HFFc6 (cell line): ENCODE measurements around the gene TUBA1B. TPM values are rescaled to one million over a fixed set of nuclear protein-coding genes. Genes with fewer than 3 reads are reported as not detected.
A peak's percentile ranks its signal among the peaks of the same experiment; 100 is the strongest.

Experiments used
- DNase-seq: peaks from one replicate; pipeline ENCODE4 v3.0.0-alpha.2; 2018
- H3K27ac Mint-ChIP-seq: 2 replicates; pipeline ENCODE4 v1.8.0; 2020; ENCODE audit warnings: mild to moderate bottlenecking, mixed read lengths
- H3K27me3 Mint-ChIP-seq: 2 replicates; pipeline ENCODE4 v1.8.0; 2021; ENCODE audit warnings: mild to moderate bottlenecking, moderate library complexity, mixed read lengths; ENCODE audit not compliant: insufficient read depth
- H3K36me3 Mint-ChIP-seq: 2 replicates; pipeline ENCODE4 v1.8.0; 2021; ENCODE audit warnings: low read depth, mixed read lengths
- H3K4me1 Mint-ChIP-seq: 2 replicates; pipeline ENCODE4 v1.8.0; 2020; ENCODE audit warnings: low read depth, mixed read lengths
- H3K4me3 Mint-ChIP-seq: 2 replicates; pipeline ENCODE4 v1.8.0; 2020; ENCODE audit warnings: mild to moderate bottlenecking, moderate library complexity, mixed read lengths
- H3K9me3 Mint-ChIP-seq: 2 replicates; pipeline ENCODE4 v1.8.0; 2020; ENCODE audit warnings: mild to moderate bottlenecking, mixed read lengths
- total RNA-seq, 6 experiments: library from RNA; stranded (reverse); fragmentation: NEBNext Ultra II Directional; extraction: Animal tissue kit (Norgen Biotek cat#: 25700); gene quantifications; 2 replicates in 1 of 6; 3 replicates in 5 of 6; pipeline ENCODE4 v1.2.3, GENCODE V29; 2021
- TF ChIP-seq, protein P1 (sequence below): fragments of 200-600 bp; sonication (generic); IDR thresholded peaks from 2 replicates; pipeline ENCODE4 v1.5.0; 2021; ENCODE audit warnings: antibody characterized with exemption, mild to moderate bottlenecking

The TUBA1B gene
- total RNA-seq, 6 experiments from 2014 or later, result 1,208 to 2,585 (median 2,279) TPM

DNA sequence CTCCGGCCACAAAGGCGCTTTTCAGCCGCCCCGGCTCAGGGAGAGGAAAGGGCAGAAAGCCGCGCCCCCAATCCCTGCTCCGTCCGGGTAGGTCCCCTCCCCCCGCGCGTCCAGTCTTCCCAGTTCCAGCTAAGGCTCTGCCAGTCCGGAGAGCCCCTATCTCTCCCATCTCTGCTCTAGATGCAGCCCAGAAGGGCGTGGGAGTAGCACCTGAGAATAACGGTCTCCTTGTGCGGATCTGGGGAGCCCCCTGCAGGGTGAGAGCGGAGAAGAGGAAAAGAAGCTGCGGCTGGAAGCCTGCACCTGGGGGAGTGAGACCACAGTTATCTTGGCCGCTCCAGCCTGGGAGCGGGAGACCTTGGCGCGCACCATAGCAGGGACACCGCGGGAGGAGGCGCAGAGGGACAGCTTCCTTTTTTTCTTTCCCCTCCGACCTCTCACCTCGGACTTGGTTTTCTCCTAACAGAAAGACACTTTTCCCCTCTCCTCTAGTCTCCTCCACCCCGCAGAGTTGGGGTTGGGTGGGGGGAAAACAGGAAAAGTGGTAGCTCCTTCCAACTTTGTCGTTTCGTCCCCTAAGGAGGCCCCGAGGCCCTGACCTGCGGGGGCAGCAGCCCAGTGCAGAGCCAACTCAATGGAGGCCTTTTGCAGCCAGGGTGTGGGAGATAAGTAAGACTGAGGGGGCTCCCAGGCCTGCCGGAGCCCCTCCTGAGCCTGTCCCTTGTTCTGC lies 38.9 kb downstream of the TUBA1B start:
- TF ChIP-seq, protein P1, sequence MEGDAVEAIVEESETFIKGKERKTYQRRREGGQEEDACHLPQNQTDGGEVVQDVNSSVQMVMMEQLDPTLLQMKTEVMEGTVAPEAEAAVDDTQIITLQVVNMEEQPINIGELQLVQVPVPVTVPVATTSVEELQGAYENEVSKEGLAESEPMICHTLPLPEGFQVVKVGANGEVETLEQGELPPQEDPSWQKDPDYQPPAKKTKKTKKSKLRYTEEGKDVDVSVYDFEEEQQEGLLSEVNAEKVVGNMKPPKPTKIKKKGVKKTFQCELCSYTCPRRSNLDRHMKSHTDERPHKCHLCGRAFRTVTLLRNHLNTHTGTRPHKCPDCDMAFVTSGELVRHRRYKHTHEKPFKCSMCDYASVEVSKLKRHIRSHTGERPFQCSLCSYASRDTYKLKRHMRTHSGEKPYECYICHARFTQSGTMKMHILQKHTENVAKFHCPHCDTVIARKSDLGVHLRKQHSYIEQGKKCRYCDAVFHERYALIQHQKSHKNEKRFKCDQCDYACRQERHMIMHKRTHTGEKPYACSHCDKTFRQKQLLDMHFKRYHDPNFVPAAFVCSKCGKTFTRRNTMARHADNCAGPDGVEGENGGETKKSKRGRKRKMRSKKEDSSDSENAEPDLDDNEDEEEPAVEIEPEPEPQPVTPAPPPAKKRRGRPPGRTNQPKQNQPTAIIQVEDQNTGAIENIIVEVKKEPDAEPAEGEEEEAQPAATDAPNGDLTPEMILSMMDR, result peak; percentile 65; the same call in 1 of the 2 replicates
- H3K27ac Mint-ChIP-seq, result no peak overlapping the region; the same call in 1 of the 2 replicates
- peaks cover 43% of the 10 kb centered on the region for H3K4me1 Mint-ChIP-seq
- H3K4me3 Mint-ChIP-seq, result peak overlapping the region; percentile 83
- H3K9me3 Mint-ChIP-seq, result no peaks in the 10 kb centered on the region
- peaks cover 19% of the 10 kb centered on the region for H3K27me3 Mint-ChIP-seq
- no peak for DNase-seq
- H3K36me3 Mint-ChIP-seq, result 0 out of 2 replicates have a peak, but pooled peaks cover 5% of the 10 kb centered on the region

GRCh38 chr12:49091836-49092085 lies 39.4 kb downstream of the TUBA1B start:
- Mint-ChIP-seq H3K9me3 (no peaks in the 10 kb centered on the region), H3K27ac (no peak overlapping the region; the same call in 1 of the 2 replicates), H3K4me1 (peaks cover 43% of the 10 kb centered on the region), H3K36me3 (0 out of 2 replicates have a peak, but pooled peaks cover 5% of the 10 kb centered on the region), H3K4me3 (peak overlapping the region; percentile 83), H3K27me3 (peaks cover 21% of the 10 kb centered on the region)
- TF ChIP-seq, protein P1, result no peak
- DNase-seq, result peak; percentile 25

GRCh38 chr12:49091056-49091835 lies 39.9 kb downstream of the TUBA1B start:
- Mint-ChIP-seq H3K36me3 (0 out of 2 replicates have a peak, but pooled peaks cover 5% of the 10 kb centered on the region), H3K4me1 (peaks cover 45% of the 10 kb centered on the region), H3K27me3 (peaks cover 21% of the 10 kb centered on the region), H3K27ac (no peak overlapping the region; the same call in 1 of the 2 replicates), H3K4me3 (peak overlapping the region; percentile 83), H3K9me3 (no peaks in the 10 kb centered on the region)
- TF ChIP-seq, protein P1, result no peak
- no peak for DNase-seq

- H3K36me3 Mint-ChIP-seq, result no peaks in the 10 kb centered on the region
- no peak overlapping the region for H3K27ac Mint-ChIP-seq
- peaks cover 14% of the 10 kb centered on the region for H3K27me3 Mint-ChIP-seq
- peak overlapping the region; percentile 82 for H3K4me3 Mint-ChIP-seq
- peaks cover 46% of the 10 kb centered on the region for H3K4me1 Mint-ChIP-seq
- TF ChIP-seq, protein P1, result peak; percentile 53
- DNase-seq, result peak; percentile 36
- no peaks in the 10 kb centered on the region for H3K9me3 Mint-ChIP-seq
Measured at GRCh38 chr12:49089821-49090773, 41.1 kb downstream of the TUBA1B start.

- no peak overlapping the region for H3K27ac Mint-ChIP-seq
- no peaks in the 10 kb centered on the region for H3K36me3 Mint-ChIP-seq
- H3K4me3 Mint-ChIP-seq, result 0 out of 2 replicates have a peak overlapping the region, but pooled peaks have one; percentile 57
- TF ChIP-seq, protein P1, result no peak
- no peaks in the 10 kb centered on the region for H3K9me3 Mint-ChIP-seq
- H3K4me1 Mint-ChIP-seq, result peaks cover 41% of the 10 kb centered on the region
- peaks cover 14% of the 10 kb centered on the region; the same call in 1 of the 2 replicates for H3K27me3 Mint-ChIP-seq
- DNase-seq, result no peak
Measured at GRCh38 chr12:49088932-49089330, 42.3 kb downstream of the TUBA1B start.
